K562 (cell line): Measurements from ENCODE around the gene UPF2. TPM values are rescaled to one million over a fixed set of nuclear protein-coding genes. Genes with fewer than 3 reads are reported as not detected.

ENCODE experiments used
- ATAC-seq: fragments of 200-7000 bp; cut with Tn5 transposase; 3 replicates; pipeline ENCODE4 v1.9.1; 2020; ENCODE audit warnings: moderate library complexity
- BruUV-seq: library from RNA; stranded (reverse); fragments of 400-500 nt; replicated peaks from 2 replicates; lab custom pipeline; 2021; lab: Mats Ljungman, UMichigan
- CTCF ChIA-PET: fragments of 300-600 bp; formaldehyde crosslinking; extraction: SDS; loops from one replicate; lab custom pipeline; 2021; ENCODE audit warnings: low intra/inter-chr PET ratio; lab: Yijun Ruan, JAX
- POLR2A ChIA-PET: fragments of 300-600, 350-650 bp; sonication (Branson Sonifier 250); formaldehyde crosslinking; extraction: SDS; loops from one replicate; lab custom pipeline; 2021; ENCODE audit warnings: antibody characterized with exemption, inconsistent platforms; lab: Yijun Ruan, JAX
- DNase-seq, 4 experiments: peaks; one replicate each; pipeline versions ENCODE4 v3.0.0 to v3.0.0-alpha.2; 2011 to 2018; ENCODE audit warnings: low spot score in 3 of 4, mixed read lengths in 3 of 4; ENCODE audit errors: extremely low read depth in 1 of 4
- FAIRE-seq: peaks from 2 replicates; lab custom pipeline; 2011; peaks lifted over from hg19 to GRCh38; lab: Jason Lieb, UNC
- H2AFZ ChIP-seq: 2 replicates; pipeline ENCODE4 v1.6.0; 2011; ENCODE audit warnings: low read depth, low read length, control low read depth, inconsistent platforms
- H3K27ac ChIP-seq: fragments of 200-600 bp; 3 replicates; pipeline ENCODE4 v1.8.0; 2011; ENCODE audit warnings: low read depth, mild to moderate bottlenecking, control low read depth, inconsistent platforms, low read length, moderate library complexity, mixed read lengths; ENCODE audit errors: extremely low read depth
- H3K27me3 ChIP-seq, 2 experiments: fragments of 300-600 bp in 1 of 2; 2 replicates in 1 of 2; 3 replicates in 1 of 2; pipeline versions ENCODE4 v1.6.0 to v1.8.0; 2011; ENCODE audit warnings: inconsistent platforms in 2 of 2, low read length in 2 of 2, mild to moderate bottlenecking in 1 of 2, mixed read lengths in 1 of 2, moderate library complexity in 1 of 2; ENCODE audit not compliant: control insufficient read depth in 2 of 2, insufficient read depth in 2 of 2
- H3K36me3 ChIP-seq: fragments of 300-600 bp; 3 replicates; pipeline ENCODE4 v1.8.0; 2011; ENCODE audit warnings: mild to moderate bottlenecking, low read length, inconsistent platforms; ENCODE audit not compliant: control insufficient read depth, insufficient read depth
- H3K4me1 ChIP-seq, 2 experiments: fragments of 200-600 bp in 1 of 2; replicated peaks in 1 of 2; 2 replicates in 1 of 2; 3 replicates in 1 of 2; pipeline versions ENCODE4 v1.5.1 to v1.8.0; 2011; ENCODE audit warnings: inconsistent platforms in 2 of 2, low read length in 2 of 2, mild to moderate bottlenecking in 1 of 2, mixed read lengths in 1 of 2, moderate library complexity in 1 of 2; ENCODE audit not compliant: control insufficient read depth in 2 of 2, insufficient read depth in 2 of 2
- H3K4me2 ChIP-seq: 2 replicates; pipeline ENCODE4 v1.6.1; 2011; ENCODE audit warnings: low read length, control low read depth, inconsistent platforms, mixed read lengths; ENCODE audit not compliant: insufficient read depth
- H3K4me3 ChIP-seq: fragments of 200-600 bp; sonication (generic), shearing (Covaris generic); 2 replicates; pipeline ENCODE4 v1.5.1; 2016; ENCODE audit warnings: control low read depth, inconsistent platforms
- H3K79me2 ChIP-seq: fragments of 200-600 bp; 3 replicates; pipeline ENCODE4 v1.8.0; 2011; ENCODE audit warnings: low read length, inconsistent platforms; ENCODE audit not compliant: control insufficient read depth, insufficient read depth
- H3K9ac ChIP-seq, 2 experiments: 2 replicates each; pipeline versions ENCODE4 v1.6.0 to v1.6.1; 2011; ENCODE audit warnings: low read depth in 2 of 2, low read length in 2 of 2, control low read depth in 1 of 2, inconsistent platforms in 1 of 2, mild to moderate bottlenecking in 1 of 2, mixed read lengths in 1 of 2; ENCODE audit not compliant: insufficient read depth in 1 of 2
- H3K9me1 ChIP-seq: one replicate; pipeline ENCODE4 v1.6.0; 2011; ENCODE audit warnings: inconsistent platforms, mild to moderate bottlenecking, low read length, moderate library complexity; ENCODE audit not compliant: control insufficient read depth, insufficient read depth
- H3K9me3 ChIP-seq: replicated peaks from 2 replicates; pipeline ENCODE4 v1.5.1; 2011; ENCODE audit warnings: low read depth, low read length, inconsistent platforms; ENCODE audit not compliant: control insufficient read depth, insufficient read depth
- H4K20me1 ChIP-seq: replicated peaks from 2 replicates; pipeline ENCODE4 v1.6.1; 2011; ENCODE audit warnings: low read length, inconsistent platforms, mixed read lengths; ENCODE audit not compliant: control insufficient read depth, insufficient read depth
- JUNB ChIP-seq: fragments of 450-650 bp; formaldehyde crosslinking; conservative IDR thresholded peaks from 2 replicates; pipeline ENCODE4 v1.4.0; 2020; ENCODE audit warnings: mild to moderate bottlenecking
- SRSF1 ChIP-seq: fragments of 200-400 bp; formaldehyde crosslinking; IDR thresholded peaks from 2 replicates; pipeline ENCODE4 v1.6.1; 2017; ENCODE audit warnings: mild to moderate bottlenecking, low read depth, low read length, moderate library complexity
- ZBTB26 ChIP-seq: fragments of 450-650 bp; formaldehyde crosslinking; IDR thresholded peaks from 2 replicates; pipeline ENCODE4 v1.4.0; 2022; ENCODE audit warnings: missing genetic modification characterization
- ZNF696 ChIP-seq: fragments of 250-450 bp; sonication (Bioruptor Pico); conservative IDR thresholded peaks from 2 replicates; pipeline ENCODE4 v1.4.0; 2020; ENCODE audit warnings: mild to moderate bottlenecking, moderate library complexity
- ZNF79 ChIP-seq: fragments of 250-450 bp; sonication (Bioruptor Pico); IDR thresholded peaks from 2 replicates; pipeline ENCODE4 v1.4.0; 2020; ENCODE audit warnings: low read depth, mild to moderate bottlenecking, moderate library complexity
- WGBS: fragments of 100-300 bp; shearing (Covaris generic); methylation state at CpG from one replicate; pipeline ENCODE4 v1.1.6; 2016; ENCODE audit warnings: low coverage, mixed read lengths; ENCODE audit not compliant: insufficient coverage; ENCODE audit errors: missing lambda C conversion rate; 5-methylcytosine and 5-hydroxymethylcytosine counted together
- in situ Hi-C: fragments of 300-500 bp; cut with MboI; formaldehyde crosslinking; loops from 4 replicates; pipeline ENCODE4 v1.15.0; 2018; ENCODE audit warnings: inconsistent platforms, mixed read lengths
- intact Hi-C: fragments of 100-400 bp; cut with micrococcal nuclease; formaldehyde crosslinking; loops from 2 replicates; pipeline ENCODE4 v1.14.2; 2022
- polyA plus RNA-seq, 8 experiments: library from polyadenylated mRNA; depleted of rRNA in 4 of 8; stranded (reverse) in 5 of 8; unstranded in 3 of 8; fragments of >200 nt; fragmentation: Nextera tagmentation in 2 of 8; fragmentation: Illumina TruSeq in 1 of 8; extraction: Ambion mirVana in 2 of 8; extraction: Trizol in 1 of 8; gene quantifications; 2 replicates each; pipeline versions ENCODE4 v1.2.1 to v1.2.3, GENCODE V29; 2011 to 2014; ENCODE audit warnings: inconsistent platforms in 1 of 8, missing spikeins in 1 of 8
- total RNA-seq, 7 experiments: library from RNA; depleted of rRNA in 6 of 7; stranded (reverse); fragments of >200 nt in 6 of 7; fragmentation: Illumina TruSeq in 2 of 7; extraction: Trizol in 2 of 7; gene quantifications; 2 replicates each; pipeline versions ENCODE4 v1.2.1 to v1.2.3, GENCODE V29; 2011 to 2021; ENCODE audit warnings: low replicate concordance in 1 of 7
- TF ChIP-seq, protein P1 (sequence below): fragments of 250-450 bp; sonication (Bioruptor Pico); IDR thresholded peaks from 2 replicates; pipeline ENCODE4 v1.4.0; 2020; ENCODE audit warnings: mild to moderate bottlenecking
- TF ChIP-seq, protein P2 (sequence below), 3 experiments: IDR thresholded peaks in 2 of 3; conservative IDR thresholded peaks in 1 of 3; 2 replicates each; pipeline ENCODE4 v1.5.1; 2011 to 2012; ENCODE audit warnings: low read length in 3 of 3, mild to moderate bottlenecking in 3 of 3, control low read depth in 2 of 3, improper control_type of control experiment in 1 of 3, inconsistent platforms in 1 of 3, low read depth in 1 of 3, mixed read lengths in 1 of 3, moderate library complexity in 1 of 3; ENCODE audit not compliant: insufficient read depth in 2 of 3

Gene UPF2
- total and polyA plus RNA-seq, 9 of the 15 experiments (the other 6 are each of a cell fraction or from before 2014, with no cell fraction given), result 13.9 to 37.7 (median 23.7) TPM

DNA sequence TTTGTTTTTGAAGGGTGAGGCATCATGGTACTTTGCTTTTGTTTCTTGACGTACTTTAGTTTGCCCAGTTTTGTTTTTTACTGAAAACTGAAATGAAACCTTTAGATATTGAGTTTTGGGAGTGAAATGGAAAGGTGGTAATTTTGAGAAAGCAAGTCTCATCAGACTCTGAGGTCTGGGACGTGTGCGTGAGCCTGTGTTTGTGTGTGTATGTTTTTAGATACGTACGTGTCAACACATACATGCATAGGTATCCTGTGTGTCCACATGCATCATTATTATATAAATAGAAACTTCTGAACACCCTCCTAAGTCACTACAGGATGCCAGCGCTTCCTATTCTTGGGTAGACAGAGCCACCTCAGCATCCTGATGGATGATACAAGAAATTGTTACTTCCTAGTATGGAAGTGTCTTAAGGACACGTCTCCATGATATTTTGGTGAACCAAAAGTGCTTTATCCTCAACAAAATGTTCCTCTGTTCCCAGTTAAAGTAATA is 171.7 kb downstream of the UPF2 start:
- in situ Hi-C loops (no loop called here), intact Hi-C loops (no loop called here)
- FAIRE-seq (no peak), DNase-seq (no peak), ATAC-seq (no peak)
- WGBS, result 83% methylated on average over 7 of the region's 7 CpGs
- Histone ChIP-seq H3K79me2 (peaks cover 51% of the 10 kb centered on the region), H3K4me3 (no peak overlapping the region), H4K20me1 (peaks cover 8% of the 10 kb centered on the region), H3K36me3 (peaks cover 49% of the 10 kb centered on the region), H3K4me1 (peaks cover 33 to 40% of the 10 kb centered on the region in 2 experiments), H2AFZ (no peak overlapping the region), H3K27ac (peak overlapping the region; percentile 13; the same call in 2 of the 3 replicates), H3K27me3 (no peaks in the 10 kb centered on the region), H3K4me2 (peak overlapping the region; percentile 64), H3K9ac (no peak overlapping the region; a peak in 1 of 4 replicates), H3K9me1 (no peaks in the 10 kb centered on the region), H3K9me3 (no peaks in the 10 kb centered on the region)
- POLR2A ChIA-PET, result no interaction called here
- BruUV-seq, result TSS peak; percentile 33
- CTCF ChIA-PET, result no interaction called here
- TF ChIP-seq ZNF696, result no peak
- no peak for TF ChIP-seq SRSF1
- TF ChIP-seq, protein P1, sequence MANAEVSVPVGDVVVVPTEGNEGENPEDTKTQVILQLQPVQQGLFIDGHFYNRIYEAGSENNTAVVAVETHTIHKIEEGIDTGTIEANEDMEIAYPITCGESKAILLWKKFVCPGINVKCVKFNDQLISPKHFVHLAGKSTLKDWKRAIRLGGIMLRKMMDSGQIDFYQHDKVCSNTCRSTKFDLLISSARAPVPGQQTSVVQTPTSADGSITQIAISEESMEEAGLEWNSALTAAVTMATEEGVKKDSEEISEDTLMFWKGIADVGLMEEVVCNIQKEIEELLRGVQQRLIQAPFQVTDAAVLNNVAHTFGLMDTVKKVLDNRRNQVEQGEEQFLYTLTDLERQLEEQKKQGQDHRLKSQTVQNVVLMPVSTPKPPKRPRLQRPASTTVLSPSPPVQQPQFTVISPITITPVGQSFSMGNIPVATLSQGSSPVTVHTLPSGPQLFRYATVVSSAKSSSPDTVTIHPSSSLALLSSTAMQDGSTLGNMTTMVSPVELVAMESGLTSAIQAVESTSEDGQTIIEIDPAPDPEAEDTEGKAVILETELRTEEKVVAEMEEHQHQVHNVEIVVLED (CRISPR knock-in tag), result no peak
- TF ChIP-seq ZBTB26 (CRISPR knock-in tag), result no peak
- TF ChIP-seq, protein P2, sequence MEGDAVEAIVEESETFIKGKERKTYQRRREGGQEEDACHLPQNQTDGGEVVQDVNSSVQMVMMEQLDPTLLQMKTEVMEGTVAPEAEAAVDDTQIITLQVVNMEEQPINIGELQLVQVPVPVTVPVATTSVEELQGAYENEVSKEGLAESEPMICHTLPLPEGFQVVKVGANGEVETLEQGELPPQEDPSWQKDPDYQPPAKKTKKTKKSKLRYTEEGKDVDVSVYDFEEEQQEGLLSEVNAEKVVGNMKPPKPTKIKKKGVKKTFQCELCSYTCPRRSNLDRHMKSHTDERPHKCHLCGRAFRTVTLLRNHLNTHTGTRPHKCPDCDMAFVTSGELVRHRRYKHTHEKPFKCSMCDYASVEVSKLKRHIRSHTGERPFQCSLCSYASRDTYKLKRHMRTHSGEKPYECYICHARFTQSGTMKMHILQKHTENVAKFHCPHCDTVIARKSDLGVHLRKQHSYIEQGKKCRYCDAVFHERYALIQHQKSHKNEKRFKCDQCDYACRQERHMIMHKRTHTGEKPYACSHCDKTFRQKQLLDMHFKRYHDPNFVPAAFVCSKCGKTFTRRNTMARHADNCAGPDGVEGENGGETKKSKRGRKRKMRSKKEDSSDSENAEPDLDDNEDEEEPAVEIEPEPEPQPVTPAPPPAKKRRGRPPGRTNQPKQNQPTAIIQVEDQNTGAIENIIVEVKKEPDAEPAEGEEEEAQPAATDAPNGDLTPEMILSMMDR (IDR thresholded peaks at IDR 0.05 in 2 of 3, conservative IDR thresholded peaks at IDR 0.05 in 1 of 3; ENCODE audit: insufficient read depth in 2 of 3, low read depth in 1 of 3, low read length in 3 of 3), result no peak
- no peak for TF ChIP-seq ZNF79 (CRISPR knock-in tag)
- no peak for TF ChIP-seq JUNB (CRISPR knock-in tag)
